HG03432 (cell line): ENCODE data around the gene KRT35.

Experiments used
- ATAC-seq: cut with Tn5 transposase; IDR thresholded peaks from one replicate; pipeline ENCODE4 v1.9.1; 2021; ENCODE audit warnings: mild to moderate bottlenecking, moderate library complexity; ENCODE audit not compliant: unreplicated experiment

Gene KRT35

DNA sequence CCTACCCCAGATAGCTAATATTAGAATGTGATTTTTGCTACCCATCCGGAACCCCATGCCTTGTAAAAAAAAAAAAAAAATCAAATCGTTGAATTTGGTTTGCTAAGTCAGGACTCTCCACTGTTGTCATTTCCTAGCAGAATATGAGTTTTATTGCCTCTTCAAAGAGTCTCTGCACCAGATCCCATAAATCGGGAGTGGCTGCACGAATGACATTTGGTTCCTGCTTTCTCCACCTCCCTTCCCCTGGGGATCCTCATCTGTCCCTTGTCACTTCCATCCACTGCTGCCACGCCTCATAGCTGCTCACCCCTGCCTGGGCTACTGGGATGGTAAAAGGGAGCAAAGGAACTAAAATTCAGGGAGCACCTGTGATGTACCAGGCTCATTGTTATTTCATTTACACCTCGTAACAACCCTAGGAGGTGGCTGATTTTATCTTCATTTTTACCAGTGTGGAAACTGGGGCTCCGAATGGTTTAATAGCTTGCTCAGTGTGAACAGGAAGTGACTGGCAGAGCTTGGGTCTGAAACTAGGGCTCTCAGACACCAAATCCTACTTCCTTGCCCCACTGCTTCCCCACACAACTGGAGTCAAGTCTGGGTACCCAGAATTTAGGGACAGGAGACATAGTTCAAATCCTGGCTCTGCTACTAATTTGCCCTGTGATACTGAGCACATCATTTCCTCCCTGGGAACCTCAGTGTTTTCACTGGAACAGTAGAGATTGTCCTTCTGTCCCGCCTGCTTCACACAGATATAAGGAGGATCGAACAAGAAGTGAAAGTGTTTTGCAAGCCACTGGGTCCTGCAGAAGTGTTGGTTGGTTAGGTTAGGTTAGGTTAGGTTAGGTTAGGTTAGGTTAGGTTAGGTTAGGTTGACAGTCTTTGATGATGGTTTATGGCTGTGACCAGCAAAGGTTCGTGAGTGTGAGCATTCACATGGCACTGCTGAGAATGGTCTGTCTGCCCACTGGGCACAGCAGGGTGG is 9.3 kb upstream of the KRT35 start:
- ATAC-seq: no peak

DNA sequence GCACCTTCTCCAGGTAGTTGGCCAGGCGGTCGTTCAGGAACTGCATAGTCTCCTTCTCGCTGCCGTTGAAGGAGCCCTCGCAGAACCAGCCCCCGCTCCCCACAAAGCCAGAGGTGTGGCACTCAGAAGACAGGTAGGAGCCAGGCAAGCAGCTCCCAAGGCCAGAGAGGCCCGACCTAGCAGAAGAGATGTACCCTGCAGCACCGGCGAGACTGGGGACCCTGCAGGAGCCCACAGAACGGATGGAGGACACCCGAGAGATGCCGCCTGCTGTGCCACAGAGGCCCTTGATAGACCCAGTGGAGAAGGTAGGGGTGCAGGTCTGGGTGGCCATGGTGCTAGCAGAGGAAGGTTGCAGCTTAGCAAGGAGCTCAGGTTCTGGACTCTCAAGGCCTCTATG is 8.6 kb upstream of the KRT35 start, which contains the start of gene KRT36:
KRT36 (minus strand) TSS at position 380 of the 400 bp plus-strand sequence; CDS start at position 334, 46 bp downstream.
- ATAC-seq: no peak

DNA sequence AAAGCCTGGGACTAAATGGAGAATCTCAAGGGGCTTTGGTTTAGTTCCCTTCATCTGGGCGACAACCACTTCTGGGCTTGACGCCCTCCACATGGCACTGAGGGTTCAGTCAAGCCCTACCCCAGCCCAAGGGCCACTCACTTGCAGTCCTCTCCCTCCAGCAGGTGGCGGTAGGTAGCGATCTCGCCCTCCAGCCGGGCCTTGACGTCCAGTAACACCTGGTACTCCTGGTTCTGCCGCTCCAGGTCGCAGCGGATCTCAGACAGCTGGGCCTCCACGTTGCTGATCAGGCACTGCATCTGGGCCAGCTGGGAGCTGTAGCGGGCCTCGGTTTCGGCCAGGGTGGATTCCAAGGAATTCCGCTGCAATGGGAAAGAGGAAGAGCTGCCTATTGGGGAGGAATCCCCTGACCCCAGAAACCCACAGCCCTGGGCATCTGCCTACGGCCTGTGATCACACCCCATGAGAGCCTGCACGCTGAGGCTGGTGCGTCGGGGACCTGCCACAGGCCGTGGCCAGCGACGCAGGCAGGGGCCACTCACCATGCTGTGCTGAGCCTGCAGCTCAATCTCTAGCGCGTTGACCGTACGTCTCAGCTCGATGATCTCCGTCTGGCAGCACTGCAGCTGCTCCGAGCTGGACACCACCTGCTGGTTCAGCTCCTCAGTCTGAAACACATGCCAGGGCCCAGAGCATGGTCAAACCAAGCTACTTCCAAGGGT is 6.0 kb upstream of the KRT35 start:
- no peak for ATAC-seq

DNA sequence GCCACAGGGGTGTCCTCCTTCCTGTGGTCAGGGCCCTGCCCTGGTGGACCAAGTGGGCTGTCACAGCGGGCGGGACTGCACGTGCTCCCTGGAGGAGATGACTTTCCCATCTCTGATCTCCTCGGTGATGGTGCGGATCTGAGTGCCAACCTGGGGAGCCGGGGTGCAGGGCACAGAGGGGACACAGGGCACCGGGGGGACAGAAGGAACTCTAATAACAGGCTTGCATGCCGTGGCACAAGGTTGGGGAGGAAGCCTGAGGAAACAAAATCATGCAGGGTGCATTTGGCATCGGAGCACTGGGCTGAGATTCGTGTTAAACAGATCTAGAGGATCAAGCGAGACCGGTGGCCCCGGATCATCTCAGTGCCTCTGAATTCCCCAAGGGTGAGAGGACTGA is 5.4 kb upstream of the KRT35 start:
- ATAC-seq: no peak

DNA sequence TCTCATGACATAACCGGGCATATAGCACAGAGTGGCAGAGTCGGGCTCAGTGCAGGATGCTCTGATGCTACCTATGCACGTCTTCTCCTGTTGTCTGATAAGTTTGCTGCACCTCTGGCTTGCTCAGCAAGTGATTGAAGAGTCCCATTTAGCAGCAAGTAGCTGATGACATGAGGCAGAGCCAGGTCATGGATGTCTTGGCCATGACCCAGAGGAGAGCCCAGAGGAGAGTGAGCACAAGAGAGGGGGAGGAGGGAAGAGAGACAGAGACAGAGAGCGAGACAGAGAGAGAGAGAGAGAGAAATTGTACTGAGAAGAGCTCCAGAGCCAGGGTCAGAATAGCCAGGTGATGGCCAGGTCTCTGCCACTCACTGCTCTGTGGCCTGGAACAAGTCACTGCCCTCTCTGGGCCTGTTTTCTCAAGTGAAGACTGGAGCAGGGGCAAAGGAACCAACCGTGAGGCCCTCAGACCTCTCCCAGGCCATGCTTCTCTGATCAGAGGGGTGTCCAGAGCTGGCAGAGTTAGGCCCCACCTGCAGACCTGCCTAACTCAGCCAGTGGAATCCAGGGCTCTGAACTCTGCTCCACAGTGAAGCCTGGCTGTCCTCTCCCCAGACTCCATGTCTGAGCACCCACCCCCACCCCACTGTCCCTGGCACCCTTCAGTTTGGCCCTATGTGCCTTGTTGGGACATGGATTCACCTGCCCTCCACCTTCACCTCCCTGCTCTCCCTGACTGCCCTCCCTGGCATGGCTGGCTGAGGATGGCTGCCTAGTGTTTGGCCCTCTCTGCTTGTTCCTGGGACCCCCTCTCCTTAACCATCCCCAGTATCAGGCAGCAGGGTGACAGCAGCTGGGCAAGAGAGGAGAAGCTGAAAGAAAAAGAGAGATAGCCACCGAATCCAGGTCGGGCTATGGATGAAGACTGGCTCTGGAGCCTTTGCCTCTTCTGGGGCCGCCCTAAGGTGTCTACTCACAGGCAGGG is 4.3 kb upstream of the KRT35 start:
- ATAC-seq: no peak

DNA sequence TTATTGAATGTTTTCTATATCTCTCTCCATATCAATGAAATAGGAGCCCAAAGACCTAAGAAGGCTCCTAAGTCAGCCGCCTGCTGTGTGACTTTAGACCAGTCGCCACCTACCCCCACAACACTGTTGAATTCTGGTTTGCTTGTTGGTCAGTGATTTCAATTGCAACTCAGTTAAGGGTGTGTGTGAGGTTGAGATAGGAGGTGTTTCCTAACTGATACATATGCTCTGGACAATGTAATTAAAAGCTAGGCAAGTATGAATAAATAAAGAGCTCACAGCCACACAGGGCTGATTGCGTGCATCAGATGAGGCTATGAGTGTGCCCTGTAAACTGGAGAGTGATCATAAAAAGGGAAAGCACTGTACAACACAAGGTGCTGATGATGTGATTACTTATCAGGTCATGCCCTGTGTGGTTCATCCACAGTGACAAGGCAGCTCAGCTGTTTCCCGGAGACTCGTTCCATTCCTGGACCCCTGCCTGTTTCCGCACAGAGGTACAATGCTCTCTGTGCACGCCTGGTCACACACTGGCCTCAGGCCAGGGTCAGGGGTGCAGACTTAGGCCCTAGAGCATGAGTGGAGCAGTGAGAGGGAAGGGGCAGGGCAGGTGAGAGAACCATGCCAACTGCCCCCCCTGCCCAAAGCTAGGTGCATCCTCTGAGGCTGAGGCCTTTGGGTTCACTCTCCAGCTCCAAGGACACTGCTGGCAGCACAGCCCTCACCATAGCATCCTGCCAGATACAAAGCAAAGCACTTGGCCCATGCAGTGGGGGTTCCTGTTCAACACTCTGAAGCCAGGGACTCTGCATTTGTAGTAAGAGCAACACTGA is 3.3 kb upstream of the KRT35 start:
- no peak for ATAC-seq

DNA sequence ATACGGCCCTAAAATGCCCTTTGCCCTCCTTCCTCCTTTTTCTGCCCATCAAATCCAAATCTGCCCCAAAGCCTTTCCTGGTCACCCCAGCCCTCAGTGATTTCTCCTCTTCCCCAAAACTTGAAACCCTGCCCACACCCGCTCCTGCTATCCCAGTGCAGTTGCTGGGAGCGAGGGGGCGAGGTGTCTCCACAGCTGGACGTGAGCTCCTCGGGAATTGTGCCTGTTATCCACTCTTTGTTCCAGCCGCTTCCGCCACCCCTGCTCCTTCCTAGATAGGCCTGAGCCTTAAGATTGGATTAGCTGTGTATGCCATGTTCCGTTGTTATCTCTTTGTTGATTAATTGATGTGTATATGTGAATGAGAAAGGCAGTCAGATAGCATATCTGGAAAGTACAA is 2.6 kb upstream of the KRT35 start:
- no peak for ATAC-seq

DNA sequence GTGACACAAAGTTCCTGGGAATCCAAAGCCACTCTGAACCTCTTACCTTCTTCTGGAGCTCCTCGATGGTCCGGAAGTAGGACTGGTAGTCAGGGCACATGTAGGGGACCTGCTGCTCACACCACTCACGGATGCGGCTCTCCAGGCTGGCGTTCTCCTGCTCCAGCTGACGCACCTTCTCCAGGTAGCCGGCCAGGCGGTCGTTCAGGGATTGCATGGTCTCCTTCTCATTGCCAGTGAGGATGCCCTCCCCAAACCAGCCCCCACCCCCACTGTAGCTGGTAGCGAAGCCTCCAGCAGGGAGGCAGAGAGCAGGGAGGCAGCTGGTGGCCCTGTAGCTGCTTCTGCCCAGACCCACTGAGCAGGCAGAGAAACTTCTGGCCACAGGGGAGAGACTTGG is 370 bp downstream of the KRT35 start:
- no peak for ATAC-seq

DNA sequence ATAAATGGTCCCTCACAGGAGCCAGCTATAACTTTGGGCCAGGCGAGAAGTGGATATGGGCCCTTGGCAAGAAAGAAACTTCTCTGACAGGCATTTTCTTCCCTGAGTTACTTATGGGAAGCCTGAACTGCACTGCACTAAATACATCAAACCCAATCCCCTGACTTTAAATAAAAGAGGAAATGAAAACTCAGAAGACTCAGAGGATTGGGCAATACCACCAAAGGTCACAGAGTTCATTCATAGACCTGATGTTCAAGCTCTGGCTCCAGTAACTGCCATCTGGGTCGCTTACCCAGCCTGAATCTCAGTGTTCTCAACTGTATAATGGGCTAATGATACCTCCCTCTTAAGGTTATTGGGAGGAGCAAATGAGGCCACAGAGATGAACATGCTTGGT is 815 bp downstream of the KRT35 start:
- no peak for ATAC-seq

DNA sequence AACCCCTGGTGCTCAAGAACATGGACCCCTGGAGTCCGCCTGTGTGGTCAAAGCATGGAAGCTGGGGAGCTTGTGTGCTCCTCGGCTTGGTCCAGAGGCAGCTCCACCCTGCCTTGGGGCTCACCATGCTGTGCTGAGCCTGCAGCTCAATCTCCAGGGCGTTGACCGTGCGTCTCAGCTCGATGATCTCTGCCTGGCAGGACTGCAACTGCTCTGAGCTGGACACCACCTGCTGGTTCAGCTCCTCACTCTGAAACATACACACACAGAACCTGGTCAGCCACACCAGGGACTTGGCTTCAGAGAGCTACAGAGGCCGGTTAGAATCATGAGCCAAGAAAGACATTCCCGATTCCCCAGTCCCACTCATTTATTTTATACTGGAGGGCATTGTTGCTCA is 2.7 kb downstream of the KRT35 start:
- ATAC-seq: no peak

DNA sequence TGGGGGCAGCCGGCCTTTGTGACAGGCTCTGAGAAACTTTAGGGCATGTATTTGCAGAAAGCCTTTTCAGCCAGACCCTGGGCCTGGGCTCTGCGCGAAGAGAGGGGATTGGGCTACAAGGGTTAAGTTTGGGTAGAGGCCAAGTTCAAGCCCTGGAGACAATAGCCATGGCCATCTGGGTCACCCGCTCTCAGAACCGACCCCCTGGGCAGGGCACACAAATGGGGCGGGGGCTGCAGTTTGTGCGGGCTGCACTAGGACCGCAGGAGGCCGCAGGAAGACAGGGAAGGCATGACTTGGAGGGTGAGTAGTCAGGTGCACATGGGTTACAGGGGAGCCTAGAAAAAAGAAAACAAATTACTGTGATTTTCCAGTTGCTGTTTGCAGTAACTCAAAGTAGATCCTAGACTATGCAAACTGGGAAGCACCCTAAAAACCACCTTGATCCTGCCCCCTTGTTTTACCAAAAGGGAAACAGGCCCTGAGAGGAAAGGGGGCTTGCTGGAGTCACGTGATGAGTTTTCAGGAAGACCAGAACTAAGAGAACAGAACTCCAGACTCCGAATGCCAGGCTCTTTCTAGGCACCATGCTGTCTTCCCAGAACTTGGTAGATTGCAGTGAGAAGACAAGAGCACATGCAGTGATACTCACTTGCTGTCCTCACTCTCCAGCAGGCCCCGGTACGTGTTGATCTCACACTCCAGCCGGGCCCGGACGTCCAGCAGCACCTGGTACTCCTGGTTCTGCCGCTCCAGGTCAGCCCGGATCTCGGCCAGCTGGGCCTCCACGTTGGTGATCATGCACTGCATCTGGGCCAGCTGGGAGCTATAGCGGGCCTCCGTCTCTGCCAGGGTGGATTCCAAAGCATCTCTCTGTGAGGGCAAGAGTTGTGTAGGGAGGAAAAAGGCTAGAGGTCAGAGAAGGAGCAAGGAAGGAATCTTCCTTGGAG is 3.8 kb downstream of the KRT35 start:
- ATAC-seq: no peak

DNA sequence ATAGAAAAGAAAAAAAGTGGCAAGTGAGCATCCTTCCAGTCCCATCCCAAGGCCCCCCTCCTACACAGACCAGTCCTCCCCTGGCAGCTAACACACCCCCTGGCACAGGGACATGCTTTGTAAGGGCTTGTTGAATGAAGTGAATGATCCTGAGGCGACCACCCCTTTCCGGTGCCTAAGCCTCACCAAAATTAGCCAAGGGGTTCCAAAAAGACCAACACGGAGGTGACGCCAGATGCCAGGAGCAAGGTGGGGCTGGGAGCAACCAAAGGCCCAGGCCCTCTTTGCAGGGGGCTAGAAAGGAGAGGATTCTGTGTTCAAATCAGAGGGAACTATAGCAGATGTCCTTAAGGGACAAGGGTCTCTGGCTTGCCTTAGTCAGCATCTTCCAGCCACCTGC is 5.5 kb downstream of the KRT35 start:
- no peak for ATAC-seq

DNA sequence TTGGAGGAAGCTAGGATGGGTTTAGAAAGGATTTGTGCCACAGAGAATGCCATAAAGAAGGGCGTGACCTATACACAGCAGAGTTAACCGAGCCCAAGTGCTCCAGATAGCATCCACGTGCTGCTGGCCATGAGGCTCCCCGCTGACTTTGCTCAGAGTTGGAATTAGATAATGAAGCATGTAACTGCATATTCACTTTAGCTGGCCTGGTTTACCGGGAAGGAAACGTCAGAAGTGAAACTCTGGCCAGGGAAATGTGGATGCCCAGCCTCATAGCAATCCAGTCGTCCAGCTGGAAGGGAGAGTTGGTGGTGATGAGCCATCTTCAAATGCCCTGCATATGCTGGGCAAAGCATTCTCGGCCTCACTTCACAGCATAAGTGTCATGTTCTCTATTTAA is 6.1 kb downstream of the KRT35 start:
- no peak for ATAC-seq

DNA sequence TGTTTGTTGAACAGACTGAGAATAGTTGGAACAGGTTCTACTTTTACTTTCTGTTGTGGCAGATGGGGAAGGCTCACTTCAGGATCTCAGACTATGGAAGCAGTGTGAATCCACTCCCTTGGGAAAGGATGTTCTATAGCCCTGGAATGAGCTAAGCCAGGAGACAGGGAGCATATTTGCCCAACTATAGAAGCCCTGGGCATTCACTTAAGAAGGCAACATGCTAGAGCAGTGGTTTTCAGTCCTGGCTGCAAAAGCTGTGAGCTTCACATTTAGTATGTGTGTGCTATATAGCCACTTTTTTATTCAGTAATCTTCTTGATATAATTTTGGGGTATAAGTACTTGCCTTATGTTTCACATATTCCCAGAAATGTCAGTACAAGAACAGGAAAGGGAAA is 12.6 kb downstream of the KRT35 start:
- no peak for ATAC-seq

DNA sequence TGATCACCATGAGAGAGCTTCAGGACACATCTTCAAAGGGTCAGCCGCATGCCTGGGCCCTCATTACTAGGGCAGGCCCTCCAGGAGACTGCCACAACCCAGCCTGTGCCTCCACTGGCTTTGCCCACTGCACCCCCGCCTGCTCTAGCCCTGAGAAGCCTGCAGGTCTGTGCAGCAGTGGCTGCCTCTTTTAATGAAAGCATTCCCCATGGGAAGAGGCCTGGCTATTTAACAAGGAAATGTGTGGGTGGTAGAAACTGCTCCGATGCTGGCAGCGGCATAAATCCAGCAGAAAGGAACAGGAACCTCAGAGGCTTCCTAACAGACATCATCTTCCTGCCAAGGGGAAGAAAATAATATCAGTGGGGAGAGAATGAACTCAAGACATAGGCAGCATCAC is 13.4 kb downstream of the KRT35 start:
- ATAC-seq: no peak

DNA sequence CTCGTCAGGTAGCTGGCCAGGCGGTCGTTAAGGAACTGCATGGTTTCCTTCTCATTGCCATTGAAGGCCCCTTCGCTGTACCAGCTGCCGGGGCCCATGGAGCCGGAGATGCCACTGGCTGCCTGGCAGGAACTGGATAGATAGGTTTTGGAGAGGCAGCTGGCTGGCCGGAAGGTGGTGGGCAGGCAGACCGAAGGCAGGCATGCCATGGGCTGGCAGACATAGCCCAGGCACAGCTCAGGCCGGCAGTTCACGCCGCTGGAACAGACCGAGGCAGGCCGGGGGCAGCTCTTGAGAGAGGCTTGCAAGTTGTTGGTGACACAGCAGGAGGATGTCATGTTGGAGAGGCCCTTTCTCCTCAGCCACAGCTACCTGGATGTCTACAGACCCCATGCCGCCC is 14.0 kb downstream of the KRT35 start, which contains the start of gene KRT32:
KRT32 (minus strand) TSS at position 399 of the 400 bp plus-strand sequence; CDS start at position 338, 61 bp downstream.
- ATAC-seq: no peak

DNA sequence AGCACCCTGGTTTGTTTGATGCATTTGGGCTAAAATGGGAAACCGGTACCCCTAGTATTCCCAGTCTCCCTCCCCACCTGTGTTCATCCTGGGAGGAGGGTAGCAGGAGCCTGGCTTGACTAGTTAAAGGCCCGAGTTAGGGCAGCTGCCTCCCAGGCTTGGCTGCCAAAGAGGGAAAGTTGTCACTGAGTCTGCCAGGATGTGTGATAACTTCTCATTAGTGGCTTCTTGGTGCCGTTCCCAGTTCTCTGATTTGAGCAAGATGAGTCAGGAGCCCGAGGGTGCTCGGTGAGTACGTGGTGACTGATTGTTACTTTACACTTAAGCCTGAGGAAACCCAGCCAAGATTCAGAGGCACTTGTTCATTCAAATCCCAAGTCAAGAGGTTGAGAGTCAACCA is 16.3 kb downstream of the KRT35 start:
- no peak for ATAC-seq

DNA sequence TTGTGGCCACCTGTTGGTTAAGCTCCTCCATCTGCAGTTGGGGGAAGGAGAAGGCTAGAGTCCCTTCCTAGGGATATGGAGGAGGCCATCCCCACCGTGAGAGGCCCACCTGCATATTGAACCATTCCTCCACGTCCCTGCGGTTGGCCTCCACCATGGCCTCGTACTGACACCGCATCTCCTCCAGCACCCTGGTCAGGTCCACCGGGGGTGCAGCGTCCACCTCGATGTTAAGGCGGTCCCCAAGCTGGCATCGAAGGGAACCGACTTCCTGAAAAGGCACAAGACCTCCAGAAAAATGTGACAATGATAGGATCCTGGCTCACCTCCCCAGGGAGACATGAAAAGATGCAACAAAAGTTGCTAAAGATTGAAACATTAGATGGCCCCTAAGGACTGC is 16.8 kb downstream of the KRT35 start:
- ATAC-seq: no peak

DNA sequence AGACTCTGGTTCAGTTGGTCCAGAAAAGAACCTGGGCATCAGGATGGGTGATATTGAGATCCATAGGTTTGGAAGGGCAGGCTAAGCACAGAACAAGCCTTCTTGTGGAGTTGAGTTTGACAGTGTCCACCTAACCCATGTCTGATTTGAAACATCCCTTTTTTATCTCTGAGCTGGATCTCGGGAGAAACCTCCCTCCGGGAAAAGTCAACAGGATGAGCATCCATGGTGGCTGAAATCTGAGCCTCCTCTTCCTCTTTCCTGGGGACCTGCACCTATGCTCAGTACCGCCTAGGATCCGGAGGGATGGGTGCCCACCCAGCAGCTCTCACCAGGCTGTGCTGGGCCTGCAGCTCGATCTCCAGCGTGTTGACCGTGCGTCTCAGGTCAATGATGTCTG is 17.2 kb downstream of the KRT35 start:
- no peak for ATAC-seq
